KOPT-K1 (cell line): ENCODE data around the gene EXOC7.

Source experiments
- H3K27ac ChIP-seq: fragments of 200-600 bp; sonication (generic); 2 replicates; pipeline ENCODE4 v1.5.1; 2016; ENCODE audit warnings: antibody characterized with exemption, mild to moderate bottlenecking, low read depth, low read length; ENCODE audit not compliant: poor library complexity, severe bottlenecking
- H3K36me3 ChIP-seq: fragments of 200-600 bp; sonication (generic); 2 replicates; pipeline ENCODE4 v1.5.1; 2017; ENCODE audit warnings: antibody characterized with exemption, mild to moderate bottlenecking, low read length, moderate library complexity; ENCODE audit not compliant: insufficient read depth
- H3K9me3 ChIP-seq: fragments of 200-600 bp; sonication (generic); 2 replicates; pipeline ENCODE4 v1.5.1; 2017; ENCODE audit warnings: antibody characterized with exemption, low read length, mild to moderate bottlenecking; ENCODE audit not compliant: insufficient read depth, poor library complexity, severe bottlenecking

Gene EXOC7

GRCh38 chr17:76141212-76142038 lies 37.8 kb upstream of the EXOC7 start, which contains the start of gene FOXJ1:
Gene FOXJ1 (minus strand): TSS chr17:76141245. CDS start chr17:76140395, 850 bp downstream.
- Histone ChIP-seq H3K36me3 (no peaks in the 10 kb centered on the region), H3K27ac (peak within 1 kb of the TSS; percentile 74), H3K9me3 (no peaks in the 10 kb centered on the region)

DNA sequence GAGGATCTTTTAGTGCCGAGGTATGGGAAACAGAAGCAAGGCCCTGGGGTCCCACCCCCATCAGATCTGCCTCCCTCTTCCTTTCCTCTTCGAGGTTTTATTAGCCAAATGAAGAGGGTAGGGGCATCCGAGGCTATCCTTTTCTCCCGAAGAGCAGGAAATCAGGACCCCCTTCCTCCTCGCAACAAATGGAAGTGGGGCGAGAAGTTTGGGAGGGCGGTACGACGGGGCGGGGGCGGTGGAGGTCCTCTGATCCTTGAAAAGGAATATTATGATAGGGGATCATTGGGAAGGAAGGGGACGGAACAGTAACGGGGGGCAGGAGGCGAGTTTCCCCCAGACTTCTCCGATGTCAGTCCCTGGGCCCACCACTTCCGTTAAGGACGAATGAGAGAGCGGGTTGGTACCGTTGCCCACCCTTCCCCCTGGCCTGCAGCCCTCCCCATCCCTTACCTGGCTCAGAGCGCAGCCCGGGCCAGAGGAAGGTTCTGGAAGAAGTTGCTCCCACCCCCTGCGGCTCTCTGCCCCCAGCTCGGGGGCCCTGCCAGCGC lies 37.1 kb upstream of the EXOC7 start:
- no peaks in the 10 kb centered on the region for H3K36me3 ChIP-seq
- no peaks in the 10 kb centered on the region for H3K9me3 ChIP-seq
- H3K27ac ChIP-seq, result no peak overlapping the region

GRCh38 chr17:76139801-76140660 lies 36.4 kb upstream of the EXOC7 start:
- no peaks in the 10 kb centered on the region for H3K36me3 ChIP-seq
- H3K27ac ChIP-seq, result no peak overlapping the region
- H3K9me3 ChIP-seq, result no peaks in the 10 kb centered on the region

DNA sequence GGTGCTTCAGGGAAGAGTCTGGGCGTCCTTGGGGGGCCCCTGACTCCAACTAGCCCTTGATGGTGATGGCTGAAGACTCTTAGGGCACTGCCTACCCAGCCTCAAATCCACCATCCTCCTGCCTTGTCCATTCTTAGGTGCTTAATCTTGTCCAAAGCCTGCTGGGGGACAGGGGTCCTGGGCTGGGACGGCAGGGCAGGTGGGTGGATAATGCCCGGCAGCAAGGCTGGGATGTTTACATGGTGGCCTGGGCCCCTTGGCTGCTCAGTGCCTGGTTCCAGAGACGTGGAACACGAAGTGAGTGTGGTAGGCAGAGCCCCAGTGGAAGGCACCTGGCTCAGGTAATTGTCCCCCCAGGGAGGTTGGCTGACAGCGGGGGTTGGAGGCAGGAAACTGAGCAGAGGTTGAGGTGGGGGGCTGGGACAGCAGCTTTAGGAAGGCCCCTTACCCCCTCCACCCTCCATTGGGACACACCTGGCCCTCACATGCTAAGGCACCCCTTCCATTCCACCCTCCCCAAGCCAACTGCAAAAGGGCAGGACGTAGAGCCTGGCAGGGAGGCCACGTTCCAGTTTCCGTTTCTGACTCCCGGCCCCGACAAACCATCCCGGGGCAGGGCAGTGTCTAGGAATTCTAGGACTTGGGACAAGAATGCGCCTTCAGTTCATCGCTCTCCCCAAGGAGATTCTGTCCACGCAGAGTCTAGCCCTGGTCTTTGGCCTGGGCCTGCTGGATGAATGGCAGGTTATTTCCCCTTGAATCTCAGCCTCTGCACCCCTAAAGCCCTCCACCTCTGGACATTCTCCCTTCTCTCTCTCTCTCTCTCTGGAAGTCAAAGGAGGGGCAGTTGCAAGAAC lies 35.5 kb upstream of the EXOC7 start:
- no peaks in the 10 kb centered on the region for H3K36me3 ChIP-seq
- H3K9me3 ChIP-seq, result no peaks in the 10 kb centered on the region
- H3K27ac ChIP-seq, result no peak overlapping the region

GRCh38 chr17:76138234-76138895 lies 34.8 kb upstream of the EXOC7 start:
- H3K27ac ChIP-seq, result no peak overlapping the region
- H3K36me3 ChIP-seq, result no peaks in the 10 kb centered on the region
- no peaks in the 10 kb centered on the region for H3K9me3 ChIP-seq

DNA sequence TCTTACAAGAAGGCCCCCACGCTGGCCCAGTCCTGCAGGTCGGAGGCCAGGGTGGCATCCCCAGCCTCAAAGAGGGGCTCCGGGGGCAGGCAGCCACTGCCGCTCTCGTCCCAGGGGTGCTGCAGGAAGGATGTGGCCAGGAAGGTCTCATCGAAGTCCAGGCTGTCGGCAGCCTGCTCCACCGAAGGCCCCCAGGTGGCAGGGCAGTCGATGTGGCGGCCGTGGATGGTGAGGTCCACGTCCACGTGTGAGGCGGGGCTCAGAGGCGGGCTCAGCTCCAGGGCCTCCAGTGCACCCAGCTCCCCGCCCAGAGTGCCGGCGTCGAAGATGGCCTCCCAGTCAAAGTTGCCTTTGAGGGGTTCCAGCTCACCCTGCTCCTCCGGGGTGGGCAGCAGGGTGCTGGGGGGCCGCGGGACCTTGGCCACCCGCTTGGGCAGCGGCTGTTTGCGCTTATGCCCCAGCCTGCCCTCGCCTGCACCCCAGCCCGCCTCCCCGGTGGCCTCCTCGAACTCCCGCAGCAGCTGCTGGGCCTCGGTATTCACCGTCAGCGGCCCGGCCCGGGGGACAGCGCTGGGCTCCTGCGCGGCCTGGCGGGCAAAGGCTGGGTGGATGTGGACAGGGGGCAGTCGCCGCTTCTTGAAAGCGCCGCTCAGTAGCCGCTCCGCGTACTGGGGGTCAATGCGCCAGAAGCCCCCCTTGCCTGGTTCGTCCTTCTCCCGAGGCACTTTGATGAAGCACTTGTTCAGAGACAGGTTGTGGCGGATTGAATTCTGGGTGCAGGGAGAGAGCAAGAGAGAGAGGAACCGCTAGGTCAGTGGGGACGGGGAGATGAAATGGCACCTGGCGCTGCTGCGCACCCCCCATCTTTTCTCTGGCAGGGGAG lies 34.0 kb upstream of the EXOC7 start:
- no peaks in the 10 kb centered on the region for H3K36me3 ChIP-seq
- H3K27ac ChIP-seq, result no peak overlapping the region
- no peaks in the 10 kb centered on the region for H3K9me3 ChIP-seq

DNA sequence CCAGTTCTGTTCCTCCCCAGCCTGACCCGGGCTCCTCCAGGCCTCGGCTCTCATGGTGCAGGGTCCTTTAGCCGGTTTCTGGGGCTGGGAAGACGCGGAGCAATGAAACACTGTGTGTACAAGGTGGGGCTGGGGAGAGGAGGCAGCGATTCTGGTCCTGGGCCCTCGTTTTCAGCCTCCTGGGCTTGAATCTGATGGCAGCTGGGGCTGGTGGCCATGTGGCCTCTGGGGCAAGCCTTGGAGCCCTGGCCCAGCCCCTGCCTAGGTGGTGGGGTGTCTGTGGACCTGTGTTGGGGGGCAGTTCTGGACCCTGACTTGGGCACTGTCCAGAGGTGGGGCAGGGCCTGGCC lies 33.4 kb upstream of the EXOC7 start:
- no peaks in the 10 kb centered on the region for H3K9me3 ChIP-seq
- H3K27ac ChIP-seq, result no peak overlapping the region
- H3K36me3 ChIP-seq, result no peaks in the 10 kb centered on the region

DNA sequence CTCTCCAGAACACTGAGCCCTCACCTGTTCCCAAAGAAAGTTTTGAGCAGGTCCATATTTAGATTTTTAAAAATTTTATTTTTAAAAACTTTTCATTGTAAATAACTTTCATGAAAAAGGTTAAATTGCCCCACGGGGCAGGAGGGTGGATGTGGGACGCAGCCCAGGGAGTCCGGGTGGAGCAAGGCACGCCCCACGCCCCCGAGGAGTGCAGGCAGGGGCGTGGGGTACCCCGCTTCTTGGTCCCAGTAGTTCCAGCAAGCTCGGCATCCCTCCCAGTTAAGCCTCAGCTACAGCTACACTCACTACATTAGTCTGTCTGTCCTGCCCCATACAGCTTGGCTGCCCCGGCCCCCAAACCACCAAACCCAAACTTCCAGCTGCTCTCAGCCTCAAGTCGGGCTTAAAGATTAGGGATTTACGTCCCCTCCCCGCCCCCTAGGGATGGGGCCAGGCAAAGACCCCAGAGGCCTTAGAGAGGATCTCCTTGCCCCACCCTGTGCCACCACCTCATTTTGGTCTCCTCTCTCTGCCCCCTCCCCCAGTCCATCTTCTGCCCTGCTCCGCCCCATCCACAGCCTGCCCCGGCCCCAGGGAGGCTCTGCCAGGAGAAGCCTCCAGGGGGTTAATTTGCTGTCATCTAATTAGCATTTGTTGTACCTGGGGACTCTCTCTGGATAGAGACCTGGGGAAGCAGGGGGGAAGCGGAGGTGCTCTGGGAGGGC lies 32.9 kb upstream of the EXOC7 start:
- Histone ChIP-seq H3K27ac (no peak overlapping the region), H3K9me3 (no peaks in the 10 kb centered on the region), H3K36me3 (no peaks in the 10 kb centered on the region)

- Histone ChIP-seq H3K9me3 (no peaks in the 10 kb centered on the region), H3K36me3 (no peaks in the 10 kb centered on the region), H3K27ac (no peak overlapping the region)
These were observed 32.2 kb upstream of the EXOC7 start for GRCh38 chr17:76135810-76136188.

GRCh38 chr17:76134911-76135809 lies 31.6 kb upstream of the EXOC7 start:
- H3K27ac ChIP-seq, result no peak overlapping the region
- H3K36me3 ChIP-seq, result no peaks in the 10 kb centered on the region
- no peaks in the 10 kb centered on the region for H3K9me3 ChIP-seq

GRCh38 chr17:76132574-76133338 lies 29.2 kb upstream of the EXOC7 start:
- no peak overlapping the region for H3K27ac ChIP-seq
- H3K36me3 ChIP-seq, result no peaks in the 10 kb centered on the region
- no peaks in the 10 kb centered on the region for H3K9me3 ChIP-seq
